Erythroblast (primary cell): ENCODE results near the gene ARHGEF10L.

Experiments
- GATA1 ChIP-seq: IDR thresholded peaks from 2 replicates; pipeline ENCODE4 v1.6.1; 2011; ENCODE audit warnings: low read depth, mild to moderate bottlenecking, control low read depth, low read length, moderate library complexity
- POLR2A ChIP-seq: IDR thresholded peaks from 2 replicates; pipeline ENCODE4 v1.6.1; 2011; ENCODE audit warnings: mild to moderate bottlenecking, low read length

DNA sequence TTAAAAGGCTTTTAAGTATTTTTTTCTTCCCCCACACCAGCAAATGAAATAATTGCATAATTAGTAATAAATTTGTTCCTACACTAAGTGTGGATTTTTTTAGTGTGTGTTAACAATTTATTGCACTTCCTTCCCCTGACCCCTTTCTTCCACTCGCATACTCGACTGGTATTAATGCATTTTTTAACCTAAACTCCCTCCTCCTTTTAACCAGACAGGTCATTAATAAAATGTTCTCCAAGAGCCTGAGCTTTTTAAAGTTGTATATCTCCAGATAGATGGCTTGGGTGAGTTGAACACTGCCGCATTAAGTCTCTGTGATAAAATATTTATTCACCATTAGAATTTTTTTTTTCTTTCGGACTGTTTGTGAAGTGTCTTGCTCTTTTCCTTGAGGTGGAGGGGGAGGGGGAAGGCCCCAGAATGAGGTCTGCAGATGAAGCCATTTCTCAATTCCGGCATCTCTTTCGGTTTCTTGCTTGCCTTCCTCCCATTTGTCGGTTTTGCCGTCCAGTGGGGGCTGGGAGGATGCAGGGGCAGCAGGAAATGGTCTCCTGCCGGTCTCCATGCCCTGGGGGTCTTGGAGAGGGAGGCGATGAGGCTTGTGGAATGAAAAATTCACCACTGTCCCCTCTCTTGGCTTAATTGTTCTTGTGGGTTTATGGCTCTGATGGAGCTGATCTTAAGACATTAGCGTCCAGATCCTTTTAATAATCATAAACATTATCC lies 151.6 kb downstream of the ARHGEF10L start:
- TF ChIP-seq POLR2A, result no peak
- TF ChIP-seq GATA1, result no peak
